Hematopoietic multipotent progenitor cell treated with erythropoietin and hydrocortisone succinate and interleukin-3 and kit ligand, for 15 days (in vitro differentiated cells): ENCODE measurements around the gene HYI.

Experiments
- DNase-seq: peaks from one replicate; pipeline ENCODE4 v3.0.0-alpha.2; 2015; ENCODE audit warnings: low spot score

Gene HYI

DNA sequence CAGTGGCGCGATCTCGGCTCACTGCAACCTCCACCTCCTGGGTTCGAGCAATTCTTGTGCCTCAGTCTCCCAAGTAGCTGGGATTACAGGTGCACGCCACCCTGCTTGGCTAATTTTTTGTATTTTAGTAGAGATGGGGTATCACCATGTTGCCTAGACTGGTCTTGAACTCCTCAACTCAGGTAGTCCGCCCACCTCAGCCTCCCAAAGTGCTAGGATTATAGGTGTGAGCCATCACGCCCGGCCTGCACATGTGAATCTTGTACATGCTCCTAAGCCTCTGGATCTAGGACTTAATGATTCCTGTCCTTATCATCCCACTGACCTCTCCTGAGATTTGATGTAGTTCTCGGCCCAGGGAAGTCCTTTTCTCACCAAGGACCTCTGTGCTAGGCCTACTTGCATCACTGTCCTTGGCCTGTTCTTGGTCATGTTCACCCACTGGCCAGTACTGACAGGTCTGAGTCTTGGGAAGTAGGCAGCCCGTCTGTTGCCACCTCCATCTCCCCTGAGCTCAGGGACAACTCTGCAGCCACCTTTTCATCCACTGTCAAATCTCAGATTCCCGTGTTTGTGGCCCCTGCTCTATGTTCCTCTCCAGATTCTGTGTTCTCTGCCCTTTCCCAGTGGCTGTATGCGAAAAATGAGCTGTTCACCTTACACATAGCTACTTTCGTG lies 9.4 kb downstream of the HYI start:
- no peak for DNase-seq

DNA sequence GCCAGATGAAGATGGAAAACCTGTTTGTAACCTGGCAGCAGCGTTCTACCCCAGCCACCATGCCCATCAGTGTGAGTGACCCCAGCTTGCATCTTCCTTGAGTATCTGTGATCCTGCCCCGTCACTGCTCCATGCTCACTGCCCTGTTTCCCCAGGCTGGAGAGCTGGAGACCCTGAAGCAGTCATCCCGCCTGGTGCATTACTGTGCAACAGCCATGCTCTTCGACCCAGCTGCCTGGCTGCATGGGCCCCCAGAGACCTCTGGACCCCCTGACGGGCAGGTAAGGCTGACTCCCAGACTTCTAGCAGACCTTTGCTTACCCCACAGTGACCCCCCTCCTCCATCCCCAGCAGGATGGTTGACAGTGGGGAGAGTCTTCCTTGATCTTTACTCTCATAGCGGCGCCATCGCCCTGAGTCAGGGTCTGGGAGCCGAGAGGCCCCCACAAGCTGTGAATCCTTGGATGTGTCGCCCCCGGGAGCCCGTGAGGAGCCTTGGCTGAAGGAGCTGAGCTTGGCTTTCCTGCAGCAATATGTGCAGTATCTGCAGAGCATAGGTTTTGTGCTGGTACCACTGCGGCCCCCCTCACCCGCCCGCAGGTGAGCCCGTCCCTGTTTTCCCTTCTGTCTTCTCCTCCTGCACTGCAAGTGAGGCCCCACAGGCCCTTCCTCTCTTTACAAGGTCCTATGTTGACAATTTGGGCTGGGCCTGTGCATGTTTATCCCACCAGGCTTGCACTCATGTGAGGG lies 10.4 kb downstream of the HYI start:
- DNase-seq, result no peak

DNA sequence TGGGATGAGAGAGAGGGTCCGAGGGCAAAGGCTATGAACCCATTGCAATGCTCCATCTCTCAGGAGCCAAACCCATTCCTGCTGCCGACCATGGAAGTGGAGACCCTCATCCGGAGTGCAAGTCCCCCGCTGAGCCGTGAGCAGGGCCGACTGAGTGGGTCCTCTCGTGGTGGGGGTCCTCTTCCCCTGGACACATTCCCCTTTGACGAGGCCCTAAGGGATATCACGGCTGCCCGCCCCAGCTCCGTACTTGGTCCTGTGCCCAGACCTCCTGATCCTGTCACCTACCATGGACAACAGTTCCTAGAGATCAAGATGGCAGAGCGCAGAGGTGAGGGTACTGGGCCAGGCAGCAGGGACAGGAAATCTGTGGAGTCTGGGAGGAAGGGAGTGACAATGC lies 11.0 kb downstream of the HYI start:
- no peak for DNase-seq

DNA sequence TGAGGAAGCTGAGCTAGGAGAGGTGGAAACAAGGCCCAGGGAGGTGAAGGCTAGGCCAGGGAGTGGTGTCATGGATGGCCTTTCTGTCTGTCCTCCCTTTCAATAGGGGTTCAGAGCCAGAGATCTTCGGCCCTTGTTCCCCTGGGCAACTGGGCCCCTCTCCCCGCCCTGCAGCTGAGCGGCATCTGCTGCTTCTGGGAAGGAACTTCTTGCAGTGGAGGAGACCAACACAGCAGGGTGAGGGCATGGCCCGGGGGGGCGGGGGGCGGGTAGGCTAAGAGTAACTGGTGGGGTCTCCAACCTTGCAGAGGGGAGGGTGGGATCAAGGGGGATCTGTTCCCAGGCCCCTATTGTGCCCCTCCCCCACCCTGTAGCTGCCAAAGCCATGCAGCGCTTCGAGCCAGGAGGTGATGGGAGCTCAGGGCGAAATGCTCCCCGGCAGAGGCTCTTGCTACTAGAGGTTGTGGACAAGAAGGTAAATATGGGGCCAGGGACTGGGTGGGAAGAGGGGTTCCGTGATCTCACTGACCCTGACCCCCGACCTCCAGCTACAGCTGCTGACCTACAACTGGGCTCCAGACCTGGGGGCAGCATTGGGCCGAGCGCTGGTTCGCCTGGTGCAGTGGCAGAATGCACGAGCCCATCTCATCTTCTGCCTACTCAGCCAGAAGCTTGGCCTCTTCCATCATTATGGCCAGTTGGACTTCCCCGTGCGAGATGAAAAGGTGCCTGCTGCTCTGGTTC lies 11.7 kb downstream of the HYI start:
- no peak for DNase-seq

DNA sequence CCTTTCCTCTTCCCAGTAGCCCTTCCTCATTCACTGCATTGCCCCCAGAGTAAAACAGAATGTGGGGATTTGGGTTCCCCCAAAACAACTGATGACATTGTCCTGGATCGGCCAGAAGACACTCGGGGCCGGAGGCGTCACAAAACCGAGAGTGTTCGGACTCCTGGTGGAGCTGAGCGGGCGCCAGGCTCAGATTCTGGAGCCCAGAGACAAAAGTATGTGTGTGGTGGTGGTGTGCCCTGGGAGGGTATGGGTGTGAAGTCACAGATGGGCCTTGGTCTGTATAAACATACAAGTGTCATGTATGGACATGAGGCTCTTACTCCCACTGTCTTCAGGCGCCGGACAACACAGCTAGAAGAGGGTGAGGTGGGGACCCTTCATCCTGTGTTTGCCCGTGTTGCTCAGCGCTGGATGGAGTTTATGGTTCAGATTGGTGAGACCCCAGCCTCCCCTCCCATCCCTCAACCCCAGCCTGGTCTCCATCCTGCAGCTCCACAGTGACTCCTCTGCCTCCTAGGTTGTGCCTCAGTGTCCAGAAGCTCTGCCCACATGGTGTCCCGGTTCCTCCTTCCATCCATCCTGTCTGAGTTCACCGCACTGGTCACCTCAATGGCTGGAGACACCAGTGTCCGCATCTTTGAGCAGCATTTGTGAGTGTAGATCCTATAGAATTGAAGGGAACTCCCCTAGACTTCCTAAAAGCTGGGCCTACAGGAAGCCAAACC lies 12.4 kb downstream of the HYI start:
- no peak for DNase-seq

DNA sequence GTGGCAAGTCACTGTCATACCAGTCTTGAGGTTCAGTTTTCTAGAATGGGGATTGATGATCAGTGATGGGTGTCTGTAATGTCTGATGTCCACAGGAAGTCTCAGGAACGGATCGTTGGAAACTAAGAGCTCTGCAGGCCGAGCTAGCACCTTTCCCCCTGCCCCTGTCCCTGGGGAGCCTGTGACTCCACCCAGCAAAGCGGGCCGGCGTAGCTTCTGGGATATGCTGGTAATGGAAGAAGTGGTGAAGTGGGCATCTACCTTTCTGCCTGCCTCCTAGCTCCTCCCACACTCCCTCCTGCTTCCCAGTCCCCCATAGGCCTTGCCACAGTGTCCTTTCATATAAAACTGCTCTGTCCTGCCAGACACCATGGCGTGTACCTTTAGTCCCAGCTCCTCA lies 13.4 kb downstream of the HYI start:
- DNase-seq, result no peak

DNA sequence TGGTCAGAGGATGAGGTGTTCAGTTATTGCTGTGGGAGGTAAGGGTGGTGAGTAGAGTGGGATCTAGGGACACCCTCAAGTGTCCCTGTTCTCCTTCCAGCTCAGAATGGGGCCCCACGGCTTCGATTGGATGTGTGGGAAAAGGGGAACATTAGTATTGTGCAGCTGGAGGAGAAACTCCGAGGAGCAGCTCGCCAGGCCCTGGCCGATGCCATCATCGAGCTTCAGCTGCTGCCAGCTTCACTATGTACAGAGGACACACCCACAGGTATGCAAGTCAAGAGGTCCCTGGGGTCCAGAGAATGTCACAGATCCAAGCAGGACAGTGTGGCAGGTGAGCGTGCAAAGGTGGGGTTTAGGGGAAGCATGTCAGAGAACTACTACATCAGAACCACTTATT lies 13.9 kb downstream of the HYI start:
- no peak for DNase-seq

DNA sequence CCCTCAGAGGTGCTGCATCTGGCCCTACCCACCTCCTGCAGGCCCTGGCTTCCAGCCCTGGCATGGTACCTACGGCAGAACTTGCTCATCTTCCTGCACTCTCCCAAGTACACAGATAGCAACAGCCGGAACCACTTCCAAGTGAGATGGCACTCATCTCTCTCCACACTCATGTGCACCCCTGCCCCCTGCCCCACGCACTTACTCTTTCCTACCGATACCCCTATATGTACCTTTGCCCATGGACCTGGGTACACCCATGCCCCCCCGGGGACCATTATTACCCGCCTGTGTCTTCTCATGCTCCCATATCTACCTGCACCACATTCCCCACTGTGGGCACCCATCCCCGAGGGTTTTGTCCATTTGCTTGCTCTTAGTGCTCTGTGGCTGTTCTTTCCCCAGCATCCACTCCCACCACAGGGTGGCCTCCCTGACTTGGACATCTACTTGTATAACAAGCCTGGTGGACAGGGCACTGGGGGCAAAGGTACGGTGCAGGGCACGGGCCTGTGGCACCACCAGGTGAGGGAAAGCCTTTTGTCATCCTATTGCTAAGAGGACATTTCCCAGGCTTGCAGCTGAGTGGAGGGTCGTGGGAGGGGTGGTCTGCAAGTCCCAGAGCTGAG lies 14.7 kb downstream of the HYI start:
- no peak for DNase-seq

DNA sequence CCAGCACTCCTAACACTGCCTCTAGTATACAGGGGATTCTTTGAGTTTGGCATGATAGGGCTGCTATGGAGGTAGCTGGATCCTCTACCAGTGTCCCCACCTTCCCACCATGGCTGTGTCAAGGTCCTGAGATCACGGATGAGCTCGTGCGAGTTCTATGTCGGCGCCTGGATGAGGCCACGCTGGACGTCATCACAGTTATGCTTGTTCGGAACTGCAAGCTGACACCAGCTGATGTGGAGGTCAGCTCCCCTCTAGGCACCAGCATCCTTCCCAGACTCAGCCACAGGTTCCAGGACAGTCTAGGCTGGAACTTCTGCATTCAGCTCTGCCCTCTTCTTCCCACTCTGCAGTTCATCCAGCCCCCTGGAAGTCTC lies 15.2 kb downstream of the HYI start:
- DNase-seq, result no peak

DNA sequence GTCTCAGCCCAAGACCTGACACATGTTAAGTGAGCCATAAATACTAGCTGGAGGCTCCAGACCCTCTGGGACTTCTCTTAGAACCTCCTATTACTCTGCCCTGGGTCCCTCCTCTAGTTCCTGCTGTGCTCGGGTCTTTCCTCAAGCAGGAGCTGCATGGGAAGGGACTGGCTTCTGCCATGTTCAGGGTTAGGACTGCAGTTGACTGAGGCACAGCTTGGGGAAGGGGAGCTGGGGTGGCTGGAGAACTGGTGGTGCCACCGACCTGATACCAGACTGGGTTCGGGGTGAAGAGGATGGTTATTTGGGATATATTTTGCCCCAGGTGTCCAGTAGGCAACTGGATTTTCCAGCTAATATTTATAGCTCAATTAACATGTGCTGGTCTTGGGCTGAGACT lies 15.7 kb downstream of the HYI start:
- no peak for DNase-seq

DNA sequence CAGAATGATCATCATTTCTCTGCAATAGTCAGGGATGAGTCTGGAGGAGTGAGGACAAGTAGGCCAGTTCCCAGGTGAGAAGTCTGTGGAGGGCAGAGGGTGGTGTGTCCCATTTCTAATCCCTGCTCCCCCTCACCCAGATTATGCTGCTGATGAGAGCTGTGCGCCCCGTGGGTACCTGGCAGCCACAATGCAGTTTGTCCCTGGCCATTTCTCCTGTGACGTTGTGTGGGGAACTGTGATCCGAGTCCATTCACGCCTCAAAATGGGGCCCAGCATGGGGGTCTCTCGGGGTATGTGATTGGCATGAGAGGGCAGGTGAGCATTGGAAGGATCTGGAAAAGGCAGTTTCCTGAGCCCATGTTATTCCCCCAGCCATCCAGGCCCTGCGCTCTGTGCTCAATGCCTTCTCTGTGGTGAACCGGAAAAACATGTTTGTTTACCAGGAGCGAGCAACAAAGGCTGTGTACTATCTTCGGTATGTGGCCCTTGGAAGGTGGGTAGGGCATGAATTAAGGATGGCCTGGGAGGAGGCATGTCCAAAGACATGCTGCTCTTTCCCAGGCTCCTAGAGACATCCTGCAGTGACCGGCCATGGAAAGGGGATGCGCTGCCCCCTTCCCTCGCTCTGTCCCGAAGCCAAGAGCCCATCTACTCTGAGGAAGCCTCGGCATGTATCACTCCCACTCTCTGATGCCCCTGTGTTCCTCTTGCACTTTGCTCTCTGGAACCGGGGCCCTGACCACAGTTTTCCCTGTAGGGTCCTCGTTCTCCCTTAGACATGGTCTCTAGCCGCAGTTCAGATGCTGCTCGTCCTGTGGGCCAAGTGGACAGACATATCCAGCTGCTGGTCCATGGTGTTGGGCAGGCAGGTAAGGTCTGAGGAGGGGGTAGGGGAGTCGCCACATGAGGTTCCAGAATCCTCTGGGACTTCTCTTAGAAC lies 16.4 kb downstream of the HYI start:
- no peak for DNase-seq

DNA sequence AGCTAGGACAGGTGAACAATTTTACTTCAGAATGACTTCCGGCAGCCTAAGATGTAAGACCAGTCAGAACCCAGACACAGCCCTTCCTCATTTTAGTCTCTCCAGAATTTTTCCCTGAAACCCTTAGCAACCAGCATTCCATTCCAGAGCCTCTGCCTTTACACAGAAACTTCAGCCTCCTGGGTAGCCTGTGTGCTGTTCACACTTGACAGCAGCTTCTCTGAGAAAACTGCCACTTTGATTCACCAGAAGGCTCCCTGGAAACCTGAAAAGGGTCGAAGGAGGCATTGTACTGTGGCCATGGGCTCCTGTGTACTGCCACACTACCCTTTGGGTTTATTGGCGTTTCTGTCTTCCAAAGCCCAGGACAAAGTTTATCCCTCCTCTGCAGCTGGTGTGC lies 17.4 kb downstream of the HYI start:
- no peak for DNase-seq

DNA sequence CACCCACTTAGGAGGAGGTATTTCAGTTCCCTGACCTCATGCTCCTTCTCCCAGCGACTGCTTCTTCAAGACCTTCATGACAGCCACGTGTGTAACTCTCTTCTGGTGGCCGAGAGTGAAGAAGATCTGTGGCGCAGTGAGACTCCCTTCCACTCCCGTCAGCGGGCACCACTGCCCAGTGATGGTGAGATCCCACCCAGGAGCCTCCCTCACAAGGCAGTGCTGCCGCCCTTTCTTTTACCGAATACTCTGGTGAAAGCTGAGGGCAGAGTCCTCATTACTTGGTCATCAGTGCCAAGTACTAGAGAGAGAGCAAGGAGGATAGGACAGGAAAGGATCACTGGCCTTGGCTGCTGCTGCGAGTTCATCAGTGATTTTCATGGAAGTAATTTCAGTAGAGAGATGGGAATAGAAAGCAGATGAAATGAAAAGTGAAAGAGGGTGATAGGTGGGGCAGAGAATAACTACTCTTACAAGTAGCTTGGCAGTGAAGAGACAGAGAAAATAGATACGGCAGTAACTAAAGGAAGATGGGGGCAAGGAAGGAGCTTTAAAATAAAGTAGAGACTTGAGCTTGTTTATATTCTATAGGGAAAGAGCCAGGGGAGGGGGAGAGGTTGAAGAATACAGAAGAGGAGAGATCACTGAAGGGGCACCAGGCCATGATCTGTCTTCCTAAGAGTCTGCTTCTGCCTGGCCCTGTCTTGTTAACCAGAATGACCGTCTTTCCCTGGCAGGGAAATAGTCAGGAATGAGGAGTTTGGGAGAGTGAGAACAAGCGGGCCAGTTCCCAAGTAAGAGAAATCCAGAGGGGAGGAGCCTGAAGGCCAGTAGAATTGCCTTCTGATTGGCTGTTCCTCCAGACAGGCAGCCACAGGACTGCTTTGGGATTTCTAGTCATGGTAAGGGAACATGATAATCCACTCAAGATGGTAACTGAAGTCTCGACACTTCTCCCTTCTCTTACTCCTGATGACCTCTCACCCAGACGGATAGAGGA lies 18.3 kb downstream of the HYI start:
- DNase-seq, result no peak

DNA sequence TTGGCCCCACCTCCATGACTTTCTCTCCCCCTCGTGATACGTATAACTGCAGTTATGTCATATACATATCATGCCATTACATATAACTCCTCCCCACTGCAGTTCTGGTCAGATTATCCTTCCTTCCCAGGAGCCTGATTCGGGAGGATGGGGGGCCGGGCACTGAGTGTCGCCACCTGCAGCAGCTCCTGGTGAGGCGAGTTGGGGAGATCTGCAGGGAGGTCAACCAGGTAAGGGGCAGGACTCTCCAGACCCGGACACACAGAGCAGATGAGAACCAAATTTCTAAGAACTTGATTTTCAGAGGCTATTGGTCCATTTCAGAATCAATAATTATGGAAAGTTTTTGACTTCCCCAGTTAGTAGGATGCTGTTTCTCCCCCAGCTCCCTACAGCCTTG lies 19.5 kb downstream of the HYI start:
- no peak for DNase-seq

DNA sequence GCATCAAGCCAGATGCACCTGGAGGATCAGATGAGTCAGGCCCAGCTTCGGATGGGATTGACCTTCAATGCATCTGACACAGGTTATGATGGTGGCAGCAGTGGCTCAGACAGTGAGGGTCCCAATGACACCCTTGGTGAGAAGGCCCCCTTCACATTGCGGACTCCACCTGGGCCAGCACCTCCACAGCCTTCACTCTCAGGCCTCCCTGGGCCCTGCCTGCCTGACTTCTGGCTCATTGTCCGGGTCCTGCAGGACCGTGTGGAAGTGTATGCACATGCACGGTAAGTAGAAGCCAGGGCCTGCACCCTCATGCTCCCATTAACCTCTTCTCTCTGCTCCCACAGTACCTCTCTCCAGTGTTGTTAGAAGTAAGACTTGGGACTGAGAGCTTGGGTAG lies 20.8 kb downstream of the HYI start:
- no peak for DNase-seq

DNA sequence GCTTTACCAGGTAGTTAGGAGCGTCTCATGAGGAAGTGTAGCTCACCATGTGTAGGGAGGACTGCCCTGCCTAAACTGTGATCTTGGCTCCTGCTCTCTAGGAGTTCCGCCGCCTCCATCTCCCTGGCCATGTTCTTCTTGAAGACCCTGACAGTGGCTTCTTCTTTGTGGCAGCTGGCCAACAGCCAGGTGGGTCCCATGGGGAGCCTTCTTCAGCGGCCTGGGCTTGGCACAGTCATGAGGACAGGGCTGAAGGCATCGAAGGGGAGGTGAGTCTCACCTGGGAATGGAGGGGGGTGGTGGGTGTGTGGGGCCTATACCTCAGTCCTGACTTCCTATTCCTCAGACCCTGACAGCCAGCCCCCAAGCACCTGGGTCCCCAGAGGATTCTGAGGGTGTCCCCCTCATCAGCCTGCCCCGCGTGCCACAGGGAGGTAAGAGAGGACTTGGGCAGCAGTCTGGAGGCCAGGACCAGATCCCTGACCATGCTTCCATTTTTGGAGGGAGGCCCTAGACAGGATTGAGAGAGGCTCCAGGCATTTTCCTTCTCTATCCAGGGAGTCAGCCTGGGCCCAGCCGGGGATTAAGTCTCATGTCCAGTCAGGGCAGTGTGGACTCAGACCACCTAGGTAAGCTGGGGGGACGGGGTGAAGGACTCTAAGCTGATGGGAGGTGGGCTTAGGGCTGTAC lies 21.4 kb downstream of the HYI start:
- DNase-seq, result no peak

DNA sequence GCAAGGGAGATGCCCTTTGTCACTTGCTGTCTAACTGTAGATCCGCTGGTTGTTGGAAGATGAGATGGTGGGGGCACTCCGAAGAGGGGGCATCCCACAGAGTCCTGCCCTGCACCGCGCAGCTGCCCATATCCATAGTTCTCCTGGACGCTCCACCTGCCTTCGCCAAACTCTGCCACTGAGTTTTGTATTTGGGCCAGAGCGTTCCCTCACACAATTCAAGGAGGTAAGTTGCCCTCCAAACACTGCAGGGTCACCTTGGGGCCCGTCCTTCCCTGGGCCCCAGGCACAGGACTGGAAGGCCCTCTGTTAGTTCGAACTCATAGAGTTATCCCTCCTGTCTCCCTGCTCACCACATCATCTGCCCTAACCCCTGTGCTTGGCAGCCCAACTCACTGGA lies 22.1 kb downstream of the HYI start:
- DNase-seq, result no peak

DNA sequence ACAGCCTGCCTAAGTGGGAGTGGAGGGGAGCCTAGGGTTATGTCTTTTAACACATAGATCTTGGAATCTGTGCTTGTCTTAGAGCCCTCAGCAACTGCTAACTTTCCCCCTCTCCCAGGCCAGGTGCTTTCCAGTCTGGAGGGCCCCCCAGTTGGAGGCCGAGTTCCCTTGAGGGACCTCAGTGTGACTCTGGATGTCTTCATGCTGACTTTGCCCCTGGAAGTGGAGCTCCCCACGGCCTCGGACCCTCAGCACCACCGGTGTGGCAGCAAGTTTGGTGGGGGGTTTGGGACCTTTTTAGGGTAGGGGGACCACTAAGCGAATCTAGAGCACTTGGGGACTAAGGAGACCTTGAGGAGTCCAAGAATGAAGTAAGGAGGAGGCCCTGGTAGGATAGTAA lies 22.9 kb downstream of the HYI start:
- no peak for DNase-seq

DNA sequence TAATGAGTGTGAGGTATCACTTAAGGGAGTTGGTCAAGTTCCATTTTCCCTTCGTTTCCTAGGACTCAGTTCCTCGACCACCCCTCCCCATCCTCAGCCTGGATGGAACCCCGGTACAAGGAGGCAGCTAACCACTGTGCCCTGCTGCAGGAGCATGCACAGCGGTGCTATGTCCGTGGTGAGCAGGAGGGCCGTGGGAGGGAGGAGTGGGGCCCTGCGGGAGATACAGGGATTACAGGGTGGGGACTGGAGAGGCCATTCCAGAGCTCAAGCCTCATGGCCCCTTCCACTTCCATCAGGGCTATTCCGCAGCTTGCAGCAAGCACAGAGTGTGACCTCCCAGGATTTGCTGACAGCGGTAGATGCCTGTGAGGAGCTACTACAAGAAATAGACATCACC lies 25.8 kb downstream of the HYI start:
- no peak for DNase-seq
